ENCODE results near the gene SEMA3B. TPM values are rescaled to one million over a fixed set of nuclear protein-coding genes. Genes with fewer than 3 reads are reported as not detected.
A peak's percentile ranks its signal among the peaks of the same experiment; 100 is the strongest.
"Not testable (repeated sequence)": the region's sequence is repeated elsewhere in the genome, so short reads cannot be mapped to it uniquely, and the experiment has no call there.

Gene SEMA3B
- total and polyA plus RNA-seq, 2 experiments from 2014 or later = 67.7 to 104 TPM

DNA sequence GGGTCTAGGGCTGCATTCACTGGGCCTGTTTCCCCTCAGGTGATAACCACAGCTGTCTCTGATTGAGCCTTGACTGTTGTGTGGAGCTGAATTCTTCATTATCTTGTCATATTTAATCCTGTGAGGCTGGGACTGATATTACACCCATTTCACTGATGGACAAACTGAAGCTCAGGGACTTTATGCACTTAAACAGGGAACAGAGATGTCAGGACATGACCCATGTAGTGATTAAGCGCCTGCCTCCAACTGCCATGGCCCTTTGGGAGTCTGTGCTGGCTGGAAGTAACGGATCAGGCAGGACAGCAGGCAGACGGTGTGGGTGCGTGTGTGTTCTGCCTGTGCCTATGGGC, 25.4 kb upstream of the SEMA3B start:
- H3K27me3 ChIP-seq = no peaks in the 10 kb centered on the region
- no peak overlapping the region for H3K4me3 ChIP-seq
- H3K4me2 ChIP-seq = no peak overlapping the region
- peak overlapping the region; percentile 42 for H3K27ac ChIP-seq
- no peaks in the 10 kb centered on the region for H3K9me3 ChIP-seq (ENCODE audit: low read depth)
- peaks cover 36% of the 10 kb centered on the region for H3K4me1 ChIP-seq (ENCODE audit: insufficient read depth)
- no peak overlapping the region for H2AFZ ChIP-seq
- DNase-seq (ENCODE audit: low spot score) = no peak
- no peaks in the 10 kb centered on the region for H3K36me3 ChIP-seq (replicated peaks; ENCODE audit: insufficient read depth, low read depth)
- TF ChIP-seq EZH2phosphoT487 (IDR thresholded peaks at IDR 0.05; ENCODE audit: low read depth, severe bottlenecking, unreplicated experiment) = no peak
- no peak for TF ChIP-seq EZH2 (IDR thresholded peaks at IDR 0.05; ENCODE audit: borderline replicate concordance)
- TF ChIP-seq, protein P1, sequence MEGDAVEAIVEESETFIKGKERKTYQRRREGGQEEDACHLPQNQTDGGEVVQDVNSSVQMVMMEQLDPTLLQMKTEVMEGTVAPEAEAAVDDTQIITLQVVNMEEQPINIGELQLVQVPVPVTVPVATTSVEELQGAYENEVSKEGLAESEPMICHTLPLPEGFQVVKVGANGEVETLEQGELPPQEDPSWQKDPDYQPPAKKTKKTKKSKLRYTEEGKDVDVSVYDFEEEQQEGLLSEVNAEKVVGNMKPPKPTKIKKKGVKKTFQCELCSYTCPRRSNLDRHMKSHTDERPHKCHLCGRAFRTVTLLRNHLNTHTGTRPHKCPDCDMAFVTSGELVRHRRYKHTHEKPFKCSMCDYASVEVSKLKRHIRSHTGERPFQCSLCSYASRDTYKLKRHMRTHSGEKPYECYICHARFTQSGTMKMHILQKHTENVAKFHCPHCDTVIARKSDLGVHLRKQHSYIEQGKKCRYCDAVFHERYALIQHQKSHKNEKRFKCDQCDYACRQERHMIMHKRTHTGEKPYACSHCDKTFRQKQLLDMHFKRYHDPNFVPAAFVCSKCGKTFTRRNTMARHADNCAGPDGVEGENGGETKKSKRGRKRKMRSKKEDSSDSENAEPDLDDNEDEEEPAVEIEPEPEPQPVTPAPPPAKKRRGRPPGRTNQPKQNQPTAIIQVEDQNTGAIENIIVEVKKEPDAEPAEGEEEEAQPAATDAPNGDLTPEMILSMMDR (IDR thresholded peaks at IDR 0.05; ENCODE audit: poor library complexity) = no peak
- peaks cover 97% of the 10 kb centered on the region for H3K79me2 ChIP-seq
- H3K9me2 ChIP-seq (replicated peaks; ENCODE audit: insufficient read depth) = no peaks in the 10 kb centered on the region
- WGBS (ENCODE audit: low lambda C conversion rate, missing lambda C conversion rate) = 96% methylated on average over 4 of the region's 4 CpGs
- peaks cover 54% of the 10 kb centered on the region for H4K20me1 ChIP-seq (ENCODE audit: insufficient read depth, poor library complexity, severe bottlenecking)

DNA sequence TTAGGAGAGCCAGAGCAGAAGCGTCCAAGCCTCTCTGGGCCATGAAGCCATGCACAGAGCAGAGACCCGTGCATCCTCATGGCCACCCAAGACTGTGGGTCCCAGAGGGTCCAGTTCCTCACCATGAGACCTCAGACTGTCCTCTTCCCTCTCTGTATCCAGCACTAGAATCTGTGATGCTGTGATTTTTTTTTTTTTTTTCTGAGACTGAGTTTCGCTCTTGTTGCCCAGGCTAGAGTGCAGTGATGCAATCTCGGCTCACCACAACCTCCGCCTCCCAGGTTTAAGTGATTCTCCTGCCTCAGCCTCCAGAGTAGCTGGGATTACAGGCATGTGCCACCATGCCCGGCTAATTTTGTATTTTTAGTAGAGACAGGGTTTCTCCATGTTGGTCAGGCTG, 24.1 kb upstream of the SEMA3B start:
- H3K27ac ChIP-seq = peak overlapping the region; percentile 94

DNA sequence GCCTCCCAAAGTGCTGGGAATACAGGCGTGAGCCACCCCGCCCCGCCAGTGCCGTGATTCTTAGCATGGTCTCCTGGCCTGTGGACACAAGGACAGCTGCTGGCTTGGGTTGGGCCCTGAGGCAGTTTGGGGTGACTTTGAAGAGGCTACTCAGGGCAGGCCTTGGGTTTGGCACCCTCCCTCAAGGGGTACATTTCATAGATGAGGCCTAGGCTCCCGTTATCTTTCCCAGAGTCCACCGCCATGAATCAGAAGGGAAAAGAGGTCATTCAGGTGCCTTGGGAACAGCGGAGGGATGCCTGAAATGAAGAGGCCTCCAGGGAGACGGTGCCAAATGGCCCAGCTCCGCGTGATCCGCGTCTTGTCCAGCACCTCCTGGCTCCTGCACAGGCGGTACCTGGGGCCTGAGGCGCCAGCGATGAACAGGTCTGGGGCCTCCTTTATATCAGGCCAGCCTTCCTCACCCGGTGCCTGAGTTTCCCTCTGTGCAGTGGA, 23.6 kb upstream of the SEMA3B start:
- no peak for TF ChIP-seq EZH2 (IDR thresholded peaks at IDR 0.05; ENCODE audit: borderline replicate concordance)
- TF ChIP-seq, protein P1 (IDR thresholded peaks at IDR 0.05; ENCODE audit: poor library complexity) = no peak
- TF ChIP-seq EZH2phosphoT487 (IDR thresholded peaks at IDR 0.05; ENCODE audit: low read depth, severe bottlenecking, unreplicated experiment) = no peak
- H3K9me3 ChIP-seq (ENCODE audit: low read depth) = no peaks in the 10 kb centered on the region
- no peak for DNase-seq (ENCODE audit: low spot score)
- no peak overlapping the region for H3K4me3 ChIP-seq
- H4K20me1 ChIP-seq (ENCODE audit: insufficient read depth, poor library complexity, severe bottlenecking) = peaks cover 55% of the 10 kb centered on the region
- H3K79me2 ChIP-seq = peaks cover 97% of the 10 kb centered on the region
- H3K9me2 ChIP-seq (replicated peaks; ENCODE audit: insufficient read depth) = no peaks in the 10 kb centered on the region
- no peaks in the 10 kb centered on the region for H3K36me3 ChIP-seq (replicated peaks; ENCODE audit: insufficient read depth, low read depth)
- WGBS (ENCODE audit: low lambda C conversion rate, missing lambda C conversion rate) = 77% methylated on average over 16 of the region's 16 CpGs
- no peak overlapping the region for H2AFZ ChIP-seq
- H3K4me2 ChIP-seq = peak overlapping the region; percentile 84
- H3K27ac ChIP-seq = peak overlapping the region; percentile 94
- peaks cover 33% of the 10 kb centered on the region for H3K4me1 ChIP-seq (ENCODE audit: insufficient read depth)
- no peaks in the 10 kb centered on the region for H3K27me3 ChIP-seq

More for the DNA sequence above, 24.1 kb upstream of the SEMA3B start:
- peaks cover 55% of the 10 kb centered on the region for H4K20me1 ChIP-seq (ENCODE audit: insufficient read depth, poor library complexity, severe bottlenecking)
- peaks cover 97% of the 10 kb centered on the region for H3K79me2 ChIP-seq
- not testable (repeated sequence) for H3K27me3 ChIP-seq; H3K4me2 ChIP-seq; H2AFZ ChIP-seq; H3K9me2 ChIP-seq (replicated peaks; ENCODE audit: insufficient read depth); H3K4me3 ChIP-seq; H3K36me3 ChIP-seq (replicated peaks; ENCODE audit: insufficient read depth, low read depth); H3K9me3 ChIP-seq (ENCODE audit: low read depth); DNase-seq (ENCODE audit: low spot score)
- H3K4me1 ChIP-seq (ENCODE audit: insufficient read depth) = peaks cover 33% of the 10 kb centered on the region
- WGBS (ENCODE audit: low lambda C conversion rate, missing lambda C conversion rate) = 99% methylated on average over 6 of the region's 6 CpGs

DNA sequence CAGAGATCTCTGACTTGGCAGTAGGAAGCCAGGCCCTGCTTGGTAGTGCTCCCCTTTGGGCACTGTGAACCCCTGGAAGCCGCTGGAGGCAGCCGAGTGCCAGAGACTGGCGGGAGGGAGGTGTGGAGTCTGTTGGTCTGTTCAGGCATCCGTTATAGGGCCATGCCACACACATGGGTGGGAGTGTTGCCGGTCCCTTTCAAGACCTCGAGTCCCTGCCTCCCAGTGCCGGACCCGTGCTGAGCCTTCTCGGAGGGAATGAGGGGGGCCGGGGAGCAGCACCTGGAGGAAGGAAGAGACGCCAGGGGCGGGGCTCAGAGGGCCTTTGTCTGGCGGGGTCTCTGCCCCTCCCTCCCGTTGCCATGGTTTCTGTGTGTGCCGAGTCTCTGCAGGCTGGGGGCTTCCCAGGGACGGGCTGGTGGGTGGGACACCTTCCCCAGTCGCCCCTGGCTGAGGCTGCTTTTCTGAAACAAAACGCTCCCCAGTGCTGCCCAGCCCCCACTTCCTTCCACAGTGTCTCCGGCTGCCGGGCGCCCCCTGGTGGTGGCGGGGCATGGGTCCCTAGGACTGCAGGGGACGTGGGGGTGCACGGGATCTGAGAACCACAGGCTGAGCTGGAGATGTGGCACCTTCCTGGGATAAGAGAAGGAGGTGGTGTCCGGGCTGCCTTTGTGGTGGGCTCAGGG, 23.0 kb upstream of the SEMA3B start:
- no peaks in the 10 kb centered on the region for H3K9me2 ChIP-seq (replicated peaks; ENCODE audit: insufficient read depth)
- no peaks in the 10 kb centered on the region for H3K27me3 ChIP-seq
- H3K27ac ChIP-seq = peak overlapping the region; percentile 94
- TF ChIP-seq EZH2 (IDR thresholded peaks at IDR 0.05; ENCODE audit: borderline replicate concordance) (no peak), EZH2phosphoT487 (IDR thresholded peaks at IDR 0.05; ENCODE audit: low read depth, severe bottlenecking, unreplicated experiment) (no peak)
- TF ChIP-seq, protein P1 (IDR thresholded peaks at IDR 0.05; ENCODE audit: poor library complexity) = peak; percentile 99
- H3K9me3 ChIP-seq (ENCODE audit: low read depth) = no peaks in the 10 kb centered on the region
- H3K4me3 ChIP-seq = no peak overlapping the region
- peak overlapping the region; percentile 84 for H3K4me2 ChIP-seq
- H4K20me1 ChIP-seq (ENCODE audit: insufficient read depth, poor library complexity, severe bottlenecking) = peaks cover 53% of the 10 kb centered on the region
- H2AFZ ChIP-seq = no peak overlapping the region
- DNase-seq (ENCODE audit: low spot score) = peak; percentile 96
- WGBS (ENCODE audit: low lambda C conversion rate, missing lambda C conversion rate) = 9% methylated on average over 25 of the region's 25 CpGs
- H3K36me3 ChIP-seq (replicated peaks; ENCODE audit: insufficient read depth, low read depth) = no peaks in the 10 kb centered on the region
- H3K4me1 ChIP-seq (ENCODE audit: insufficient read depth) = peaks cover 31% of the 10 kb centered on the region
- H3K79me2 ChIP-seq = peaks cover 97% of the 10 kb centered on the region

Data from hepatocyte (in vitro differentiated cells).